ENCODE data around the gene ZNF283.
"Not testable (repeated sequence)": the region's sequence is repeated elsewhere in the genome, so short reads cannot be mapped to it uniquely, and the experiment has no call there.

Gene ZNF283

DNA sequence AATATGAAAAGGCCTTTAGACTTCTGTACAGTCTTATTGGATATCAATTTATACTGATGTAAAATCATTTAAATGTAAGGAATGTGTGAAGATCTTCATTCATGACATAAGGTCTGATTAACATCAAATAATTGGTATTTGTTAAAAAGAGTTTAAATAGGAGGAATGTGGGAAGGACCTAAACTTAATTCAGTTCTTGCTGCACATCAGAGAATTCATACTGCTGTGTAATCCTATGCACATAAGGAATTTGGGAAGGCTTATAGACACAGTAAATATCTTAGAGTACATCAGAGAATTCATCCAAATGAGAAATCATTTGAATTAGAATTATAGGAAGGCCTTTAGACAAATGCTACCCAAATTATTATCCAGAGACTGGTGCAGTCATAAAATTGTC, 21.7 kb downstream of the ZNF283 start:
- no peak for TF ChIP-seq ZNF175 (tag by site-specific recombination; IDR thresholded peaks at IDR 0.05)
- TF ChIP-seq, protein P1, sequence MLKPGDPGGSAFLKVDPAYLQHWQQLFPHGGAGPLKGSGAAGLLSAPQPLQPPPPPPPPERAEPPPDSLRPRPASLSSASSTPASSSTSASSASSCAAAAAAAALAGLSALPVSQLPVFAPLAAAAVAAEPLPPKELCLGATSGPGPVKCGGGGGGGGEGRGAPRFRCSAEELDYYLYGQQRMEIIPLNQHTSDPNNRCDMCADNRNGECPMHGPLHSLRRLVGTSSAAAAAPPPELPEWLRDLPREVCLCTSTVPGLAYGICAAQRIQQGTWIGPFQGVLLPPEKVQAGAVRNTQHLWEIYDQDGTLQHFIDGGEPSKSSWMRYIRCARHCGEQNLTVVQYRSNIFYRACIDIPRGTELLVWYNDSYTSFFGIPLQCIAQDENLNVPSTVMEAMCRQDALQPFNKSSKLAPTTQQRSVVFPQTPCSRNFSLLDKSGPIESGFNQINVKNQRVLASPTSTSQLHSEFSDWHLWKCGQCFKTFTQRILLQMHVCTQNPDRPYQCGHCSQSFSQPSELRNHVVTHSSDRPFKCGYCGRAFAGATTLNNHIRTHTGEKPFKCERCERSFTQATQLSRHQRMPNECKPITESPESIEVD (tag by site-specific recombination; IDR thresholded peaks at IDR 0.05) = no peak
- TF ChIP-seq ZBTB17 (tag by site-specific recombination; IDR thresholded peaks at IDR 0.05) = no peak
- TF ChIP-seq ZNF621 (tag by site-specific recombination; IDR thresholded peaks at IDR 0.05) = no peak
- no peak for TF ChIP-seq ZNF501 (tag by site-specific recombination; IDR thresholded peaks at IDR 0.05)
- no peak for TF ChIP-seq ZBTB7A (tag by site-specific recombination; IDR thresholded peaks at IDR 0.05; ENCODE audit: low read depth)
- TF ChIP-seq SETDB1 (IDR thresholded peaks at IDR 0.05; ENCODE audit: insufficient read length, low read length) = peak; percentile 49
- no peak for TF ChIP-seq ZNF138 (tag by site-specific recombination; IDR thresholded peaks at IDR 0.05; ENCODE audit: borderline replicate concordance)
- TF ChIP-seq MZF1 (tag by site-specific recombination; IDR thresholded peaks at IDR 0.05; ENCODE audit: borderline replicate concordance) = no peak
- no peak for TF ChIP-seq ZNF132 (tag by site-specific recombination; IDR thresholded peaks at IDR 0.05; ENCODE audit: borderline replicate concordance)
- no peak for TF ChIP-seq SALL2 (tag by site-specific recombination; IDR thresholded peaks at IDR 0.05; ENCODE audit: borderline replicate concordance)
- TF ChIP-seq ZNF274 (IDR thresholded peaks at IDR 0.05; ENCODE audit: low read length) = peak; percentile 92
- peak; percentile 82; the same call in 1 of the 2 replicates for TF ChIP-seq ZNF274 (tag by site-specific recombination; IDR thresholded peaks at IDR 0.05; ENCODE audit: borderline replicate concordance)
- no peak for TF ChIP-seq ZNF529 (tag by site-specific recombination; IDR thresholded peaks at IDR 0.05; ENCODE audit: insufficient replicate concordance)
- H3K36me3 ChIP-seq (ENCODE audit: control insufficient read depth in 2 of 2, insufficient read depth in 1 of 2, low read length in 2 of 2) = peaks cover 56 to 81% of the 10 kb centered on the region in 2 experiments
- no peak overlapping the region for H3K4me3 ChIP-seq (ENCODE audit: low read depth, low read length)
- no peaks in the 10 kb centered on the region for H3K4me1 ChIP-seq (ENCODE audit: control insufficient read depth, insufficient read depth, low read length)
- peaks cover 49% of the 10 kb centered on the region for H3K9me3 ChIP-seq (ENCODE audit: control insufficient read depth, insufficient read depth, low read depth, low read length)
- H3K27ac ChIP-seq (ENCODE audit: extremely low read depth, low read depth, low read length) = no peak overlapping the region
- CTCF ChIA-PET = no interaction called here
- POLR2A ChIA-PET = no interaction called here

DNA sequence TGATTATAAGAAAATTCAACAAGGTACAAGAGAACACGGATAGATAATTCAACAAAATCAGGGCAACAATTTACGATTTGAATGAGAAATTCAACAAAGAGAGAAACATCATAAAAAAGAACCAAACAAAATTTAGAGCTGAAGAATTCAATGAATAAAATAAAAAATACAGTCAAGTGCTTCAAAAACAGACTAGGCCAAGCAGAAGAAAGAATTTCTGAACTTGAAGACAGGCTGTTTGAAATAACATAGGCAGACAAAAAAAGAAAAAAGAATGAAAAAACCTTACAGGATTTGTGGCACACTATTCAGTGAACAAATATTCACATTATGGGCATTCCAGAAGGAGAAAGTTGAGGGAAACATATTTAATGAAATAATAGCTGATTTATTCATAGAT, 31.1 kb downstream of the ZNF283 start:
- peaks cover 0 to 32% of the 10 kb centered on the region in 2 experiments; a peak in 2 of 3 replicates for H3K36me3 ChIP-seq (ENCODE audit: control insufficient read depth in 2 of 2, insufficient read depth in 1 of 2, low read length in 2 of 2)
- H3K9me3 ChIP-seq (ENCODE audit: control insufficient read depth, insufficient read depth, low read depth, low read length) = peaks cover 68% of the 10 kb centered on the region
- H3K27ac ChIP-seq (ENCODE audit: extremely low read depth, low read depth, low read length) = no peak overlapping the region
- no peak for TF ChIP-seq PRDM1 (tag by site-specific recombination; IDR thresholded peaks at IDR 0.05)
- peak; percentile 2 for TF ChIP-seq ZNF510 (tag by site-specific recombination; IDR thresholded peaks at IDR 0.05; ENCODE audit: insufficient replicate concordance)
- TF ChIP-seq ZNF114 (tag by site-specific recombination; IDR thresholded peaks at IDR 0.05) = 0 out of 2 replicates have a peak, but pooled peaks have one; percentile 70
- no peak for TF ChIP-seq SCRT2 (tag by site-specific recombination; IDR thresholded peaks at IDR 0.05)
- TF ChIP-seq, protein P2, sequence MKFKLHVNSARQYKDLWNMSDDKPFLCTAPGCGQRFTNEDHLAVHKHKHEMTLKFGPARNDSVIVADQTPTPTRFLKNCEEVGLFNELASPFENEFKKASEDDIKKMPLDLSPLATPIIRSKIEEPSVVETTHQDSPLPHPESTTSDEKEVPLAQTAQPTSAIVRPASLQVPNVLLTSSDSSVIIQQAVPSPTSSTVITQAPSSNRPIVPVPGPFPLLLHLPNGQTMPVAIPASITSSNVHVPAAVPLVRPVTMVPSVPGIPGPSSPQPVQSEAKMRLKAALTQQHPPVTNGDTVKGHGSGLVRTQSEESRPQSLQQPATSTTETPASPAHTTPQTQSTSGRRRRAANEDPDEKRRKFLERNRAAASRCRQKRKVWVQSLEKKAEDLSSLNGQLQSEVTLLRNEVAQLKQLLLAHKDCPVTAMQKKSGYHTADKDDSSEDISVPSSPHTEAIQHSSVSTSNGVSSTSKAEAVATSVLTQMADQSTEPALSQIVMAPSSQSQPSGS (tag by site-specific recombination; IDR thresholded peaks at IDR 0.05; ENCODE audit: low read depth) = no peak
- TF ChIP-seq TRIM28 (IDR thresholded peaks at IDR 0.05; ENCODE audit: borderline replicate concordance, low read length) = no peak
- TF ChIP-seq, protein P3, sequence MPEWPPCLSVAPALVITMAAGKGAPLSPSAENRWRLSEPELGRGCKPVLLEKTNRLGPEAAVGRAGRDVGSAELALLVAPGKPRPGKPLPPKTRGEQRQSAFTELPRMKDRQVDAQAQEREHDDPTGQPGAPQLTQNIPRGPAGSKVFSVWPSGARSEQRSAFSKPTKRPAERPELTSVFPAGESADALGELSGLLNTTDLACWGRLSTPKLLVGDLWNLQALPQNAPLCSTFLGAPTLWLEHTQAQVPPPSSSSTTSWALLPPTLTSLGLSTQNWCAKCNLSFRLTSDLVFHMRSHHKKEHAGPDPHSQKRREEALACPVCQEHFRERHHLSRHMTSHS (tag by site-specific recombination; IDR thresholded peaks at IDR 0.05) = no peak
- TF ChIP-seq, protein P4, sequence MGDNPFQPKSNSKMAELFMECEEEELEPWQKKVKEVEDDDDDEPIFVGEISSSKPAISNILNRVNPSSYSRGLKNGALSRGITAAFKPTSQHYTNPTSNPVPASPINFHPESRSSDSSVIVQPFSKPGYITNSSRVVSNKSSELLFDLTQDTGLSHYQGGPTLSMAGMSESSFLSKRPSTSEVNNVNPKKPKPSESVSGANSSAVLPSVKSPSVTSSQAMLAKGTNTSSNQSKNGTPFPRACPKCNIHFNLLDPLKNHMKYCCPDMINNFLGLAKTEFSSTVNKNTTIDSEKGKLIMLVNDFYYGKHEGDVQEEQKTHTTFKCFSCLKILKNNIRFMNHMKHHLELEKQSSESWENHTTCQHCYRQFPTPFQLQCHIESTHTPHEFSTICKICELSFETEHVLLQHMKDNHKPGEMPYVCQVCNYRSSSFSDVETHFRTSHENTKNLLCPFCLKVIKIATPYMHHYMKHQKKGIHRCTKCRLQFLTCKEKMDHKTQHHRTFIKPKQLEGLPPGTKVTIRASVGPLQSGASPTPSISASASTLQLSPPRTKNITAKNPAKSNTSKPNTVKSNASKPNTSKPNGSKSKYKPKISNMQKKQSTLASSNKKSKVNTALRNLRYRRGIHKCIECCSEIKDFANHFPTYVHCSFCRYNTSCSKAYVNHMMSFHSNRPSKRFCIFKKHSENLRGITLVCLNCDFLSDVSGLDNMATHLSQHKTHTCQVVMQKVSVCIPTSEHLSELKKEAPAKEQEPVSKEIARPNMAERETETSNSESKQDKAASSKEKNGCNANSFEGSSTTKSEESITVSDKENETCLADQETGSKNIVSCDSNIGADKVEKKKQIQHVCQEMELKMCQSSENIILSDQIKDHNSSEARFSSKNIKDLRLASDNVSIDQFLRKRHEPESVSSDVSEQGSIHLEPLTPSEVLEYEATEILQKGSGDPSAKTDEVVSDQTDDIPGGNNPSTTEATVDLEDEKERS (tag by site-specific recombination; IDR thresholded peaks at IDR 0.05) = peak; percentile 65; the same call in 1 of the 2 replicates
- CTCF ChIA-PET = interaction anchor here (0.6 to 1.2 kb wide), 4 partner anchors 12 to 92 kb away, joined by 3 to 5 read pairs (median 3); no protein-coding TSS in a partner anchor
- POLR2A ChIA-PET = no interaction called here
- H3K4me3 ChIP-seq (ENCODE audit: low read depth, low read length) = no peak overlapping the region
- no peaks in the 10 kb centered on the region for H3K4me1 ChIP-seq (ENCODE audit: control insufficient read depth, insufficient read depth, low read length)

DNA sequence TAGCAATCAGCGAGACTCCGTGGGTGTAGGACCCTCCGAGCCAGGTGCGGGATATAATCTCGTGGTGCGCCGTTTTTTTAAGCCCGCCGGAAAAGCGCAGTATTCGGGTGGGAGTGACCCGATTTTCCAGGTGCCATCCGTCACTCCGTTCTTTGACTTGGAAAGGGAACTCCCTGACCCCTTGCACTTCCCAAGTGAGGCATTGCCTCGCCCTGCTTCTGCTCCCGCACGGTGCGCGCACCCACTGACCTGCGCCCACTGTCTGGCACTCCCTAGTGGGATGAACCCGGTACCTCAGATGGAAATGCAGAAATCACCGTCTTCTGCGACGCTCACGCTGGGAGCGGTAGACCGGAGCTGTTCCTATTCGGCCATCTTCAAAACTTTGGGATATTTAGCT, 39.8 kb downstream of the ZNF283 start:
- CTCF ChIA-PET = interaction anchor here (0.9 to 1.1 kb wide), 2 partner anchors 17 to 26 kb away, joined by 4 read pairs; partner anchors contain the start of gene ZNF404
- POLR2A ChIA-PET; H3K4me1 ChIP-seq (ENCODE audit: control insufficient read depth, insufficient read depth, low read length); H3K4me3 ChIP-seq (ENCODE audit: low read depth, low read length); H3K27ac ChIP-seq (ENCODE audit: extremely low read depth, low read depth, low read length): not testable (repeated sequence)
- peaks cover 57% of the 10 kb centered on the region for H3K9me3 ChIP-seq (ENCODE audit: control insufficient read depth, insufficient read depth, low read depth, low read length)
- peaks cover 0 to 10% of the 10 kb centered on the region in 2 experiments; a peak in 2 of 3 replicates for H3K36me3 ChIP-seq (ENCODE audit: control insufficient read depth in 2 of 2, insufficient read depth in 1 of 2, low read length in 2 of 2)

All from HEK293 (cell line).